Measurements from ENCODE around the gene ZFHX2.
"Not testable (repeated sequence)": the region's sequence is repeated elsewhere in the genome, so short reads cannot be mapped to it uniquely, and the experiment has no call there.

ZFHX2 gene

DNA sequence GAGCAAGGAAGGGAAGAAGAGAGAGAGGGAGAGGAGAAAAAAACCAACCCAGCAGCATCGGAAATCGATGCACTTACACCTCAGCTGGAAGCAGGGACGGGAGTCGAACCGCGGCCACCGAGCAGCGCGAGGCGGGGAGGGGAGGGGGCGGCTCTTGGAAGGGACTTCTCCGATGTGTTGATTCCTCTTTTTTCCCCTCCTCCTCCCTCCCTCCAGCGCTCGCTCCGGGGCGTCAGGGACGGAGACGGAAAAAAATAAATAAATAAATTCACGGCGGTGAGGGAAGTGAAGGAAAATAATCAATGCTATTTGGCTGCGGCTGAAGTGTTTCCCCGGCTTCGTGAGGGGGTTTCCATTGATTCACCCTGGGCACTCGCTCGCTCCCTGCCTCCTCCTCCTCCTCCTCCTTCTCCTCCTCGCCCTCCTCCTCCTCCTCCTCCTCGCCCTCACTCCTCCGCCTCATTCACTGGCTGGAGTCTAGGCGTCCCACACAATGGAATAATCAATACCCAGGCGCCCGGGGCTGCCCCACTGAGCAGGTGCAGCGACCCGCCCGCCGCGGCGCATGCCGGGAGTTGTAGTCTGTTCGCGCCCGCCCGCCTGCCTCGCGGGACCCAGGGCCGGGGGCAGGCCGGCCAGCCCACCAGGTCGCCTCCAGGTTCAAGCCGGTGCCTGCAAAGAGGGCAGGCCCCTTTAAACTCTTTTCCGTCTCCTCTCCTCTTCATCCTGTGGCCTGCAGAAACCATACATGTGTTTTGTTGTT is at the start of gene ZFHX2:
TSS of gene ZFHX2 (minus strand) at position 500 of the 763 bp plus-strand sequence. CDS start 16,440 bp downstream, outside the sequence.
- peak; percentile 69 to 75 for DNase-seq

GRCh38 chr14:23600806-23601205 is 49.2 kb upstream of the ZFHX2 start:
- no peak for DNase-seq

DNA sequence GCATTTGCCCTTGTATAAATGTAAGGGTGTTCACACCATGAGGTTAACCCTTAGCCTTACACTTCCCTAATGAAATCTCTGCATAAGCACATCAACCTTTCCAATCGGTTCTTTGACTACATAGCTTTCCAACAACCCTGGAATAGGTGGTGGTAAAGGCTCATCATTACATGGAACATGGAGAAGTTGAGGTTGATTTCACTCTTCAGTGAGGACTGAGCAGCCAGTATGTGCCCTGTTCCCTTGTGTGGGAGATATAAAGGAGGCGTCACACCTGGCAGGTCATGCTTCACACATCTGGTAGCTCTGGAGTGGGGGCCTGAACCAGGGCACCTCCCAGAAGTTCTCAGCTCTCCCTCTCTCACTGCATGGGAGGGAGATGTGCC is 48.8 kb upstream of the ZFHX2 start:
- DNase-seq = no peak

- not testable (repeated sequence) for DNase-seq
Measured at GRCh38 chr14:23594191-23594590, 42.6 kb upstream of the ZFHX2 start.

GRCh38 chr14:23590198-23590597 is 38.6 kb upstream of the ZFHX2 start:
- DNase-seq = no peak

DNA sequence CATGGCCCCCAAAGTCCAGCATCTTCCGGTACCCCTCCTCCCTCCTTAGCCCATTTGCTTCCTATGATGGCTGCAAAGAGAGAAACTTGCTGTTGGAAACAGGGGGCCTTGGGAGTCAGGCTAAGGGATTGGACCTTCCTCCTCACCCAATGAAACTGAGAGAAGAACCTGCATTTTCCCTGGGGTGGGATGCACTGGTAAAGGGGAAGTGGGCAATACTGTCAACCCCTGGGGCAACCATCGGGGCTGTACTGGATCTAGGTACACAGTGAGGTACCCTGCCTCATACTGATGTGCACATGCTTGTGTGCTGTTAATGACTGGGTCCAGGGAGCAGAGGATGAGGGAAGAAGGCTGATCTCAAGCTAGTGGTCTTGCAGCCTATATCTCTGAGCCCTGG is 38.0 kb upstream of the ZFHX2 start:
- DNase-seq = no peak

DNA sequence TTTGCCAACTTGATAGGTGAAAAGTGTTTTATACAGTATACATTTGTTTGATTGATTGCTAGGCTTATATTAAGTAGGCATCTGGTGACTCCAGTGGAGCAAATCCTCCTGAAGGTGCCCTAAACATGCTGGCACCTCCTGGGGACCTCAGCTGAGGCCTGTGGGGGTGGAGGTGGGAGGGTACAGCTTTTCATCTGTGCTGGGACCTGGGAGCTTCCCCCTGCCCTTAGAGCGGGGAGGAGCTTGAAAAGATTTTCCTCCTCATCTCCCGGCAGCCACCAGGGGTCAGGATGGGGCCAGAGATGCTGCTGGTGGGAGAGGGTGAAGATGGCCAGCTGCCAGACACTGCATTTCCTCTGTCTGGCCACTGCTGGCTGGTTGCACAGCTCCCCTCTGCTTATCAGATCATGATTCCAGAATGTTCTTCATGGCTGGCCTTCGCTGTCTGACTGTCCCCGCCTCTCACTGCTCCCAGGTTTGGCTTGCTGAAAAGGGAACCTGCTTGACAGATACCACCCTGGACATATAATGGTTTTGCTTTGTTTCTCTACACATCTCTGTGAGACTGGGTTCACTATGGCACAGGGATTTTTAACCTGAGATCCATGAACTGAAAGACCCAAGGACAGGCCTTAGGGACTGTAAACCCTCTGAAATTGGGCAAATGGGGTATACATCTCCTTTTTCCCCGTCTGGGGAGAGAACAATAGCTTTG is 37.5 kb upstream of the ZFHX2 start:
- DNase-seq = peak; percentile 86 to 89

- not testable (repeated sequence) for DNase-seq
Measured at GRCh38 chr14:23584527-23585203, 33.1 kb upstream of the ZFHX2 start.

- DNase-seq = not testable (repeated sequence)
Measured at GRCh38 chr14:23583761-23584526, 32.4 kb upstream of the ZFHX2 start.

DNA sequence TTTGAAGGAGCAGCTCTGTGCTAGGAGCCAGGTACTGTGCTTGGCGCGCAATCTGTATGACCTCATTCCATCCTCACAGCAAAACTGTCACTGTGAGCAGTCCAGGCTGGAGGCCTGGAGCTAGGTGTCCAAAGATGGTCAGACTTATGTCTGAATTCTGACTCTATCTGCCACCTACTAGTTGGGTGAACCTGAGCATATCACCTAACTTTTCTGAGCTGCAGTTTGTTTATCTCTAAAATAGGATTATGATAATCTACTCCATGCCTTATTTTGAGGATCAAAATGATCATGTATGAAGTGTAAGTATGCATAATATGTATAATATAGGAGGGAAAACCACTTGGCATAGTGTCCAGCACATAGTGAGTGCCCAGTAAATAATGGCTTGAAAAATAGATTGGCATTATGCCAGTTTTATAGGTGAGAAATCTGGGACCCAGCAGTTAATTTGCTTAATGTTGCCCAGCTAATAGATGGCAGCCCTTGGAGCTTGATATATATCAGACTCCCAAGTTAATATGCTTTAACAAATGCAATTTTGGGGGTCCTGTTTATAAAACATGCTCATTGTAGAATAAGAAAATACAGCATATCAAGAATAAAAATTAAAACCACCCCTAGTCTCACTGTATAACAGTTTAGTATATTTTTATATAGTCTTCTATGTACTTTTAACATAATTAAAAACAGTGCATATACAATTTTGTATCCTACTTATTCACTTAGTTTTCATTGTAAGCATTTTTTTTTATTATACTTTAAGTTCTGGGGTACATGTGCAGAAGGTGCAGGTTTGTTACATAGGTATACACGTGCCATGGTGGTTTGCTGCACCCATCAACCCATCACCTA is 31.6 kb upstream of the ZFHX2 start:
- no peak for DNase-seq

- no peak for DNase-seq
Measured at GRCh38 chr14:23580948-23581281, 29.4 kb upstream of the ZFHX2 start.

GRCh38 chr14:23580152-23580926 is 28.8 kb upstream of the ZFHX2 start:
- DNase-seq = no peak

- DNase-seq = no peak
Measured at GRCh38 chr14:23579739-23580138, 28.2 kb upstream of the ZFHX2 start.

- DNase-seq = no peak
Measured at GRCh38 chr14:23579311-23579630, 27.7 kb upstream of the ZFHX2 start.

GRCh38 chr14:23578560-23579310 is 27.2 kb upstream of the ZFHX2 start, which contains the start of gene JPH4:
Gene JPH4 (minus strand): TSS chr14:23578790. CDS start chr14:23577453, 1,337 bp downstream.
- no peak for DNase-seq

DNA sequence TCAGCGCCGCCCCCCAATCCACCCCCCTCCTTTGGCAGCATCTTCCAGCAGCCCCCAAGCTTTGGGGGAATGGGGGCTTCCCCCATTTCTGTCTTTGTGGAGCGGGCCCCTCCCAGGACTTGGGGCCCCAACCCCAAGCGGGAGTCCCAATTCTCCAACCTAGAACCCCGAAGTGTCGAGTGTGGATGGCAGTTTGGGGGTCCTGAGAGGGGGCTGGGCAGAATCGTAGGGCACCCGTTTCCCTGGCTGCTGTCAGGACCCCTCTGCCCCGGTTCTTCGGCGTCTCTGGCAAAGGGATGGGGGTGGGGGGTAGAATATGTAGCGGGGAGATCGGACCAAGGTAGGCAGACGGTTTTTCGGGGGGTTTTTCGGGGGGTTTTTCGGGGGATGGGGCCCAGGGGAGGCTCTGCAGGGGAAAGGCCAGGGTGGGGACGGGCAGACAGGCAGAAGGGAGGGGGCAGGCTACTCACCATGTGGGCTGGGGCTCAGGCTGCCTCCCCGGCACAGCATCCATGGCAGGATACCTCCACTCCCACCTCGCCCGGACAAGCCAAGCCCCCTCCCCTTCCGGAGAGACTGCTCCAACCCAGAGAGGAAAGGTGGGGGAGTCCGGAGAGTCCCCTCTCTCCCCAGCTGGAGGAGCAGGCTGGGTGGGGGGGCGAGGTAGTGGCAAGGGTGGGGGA is 26.3 kb upstream of the ZFHX2 start:
- DNase-seq = no peak

DNA sequence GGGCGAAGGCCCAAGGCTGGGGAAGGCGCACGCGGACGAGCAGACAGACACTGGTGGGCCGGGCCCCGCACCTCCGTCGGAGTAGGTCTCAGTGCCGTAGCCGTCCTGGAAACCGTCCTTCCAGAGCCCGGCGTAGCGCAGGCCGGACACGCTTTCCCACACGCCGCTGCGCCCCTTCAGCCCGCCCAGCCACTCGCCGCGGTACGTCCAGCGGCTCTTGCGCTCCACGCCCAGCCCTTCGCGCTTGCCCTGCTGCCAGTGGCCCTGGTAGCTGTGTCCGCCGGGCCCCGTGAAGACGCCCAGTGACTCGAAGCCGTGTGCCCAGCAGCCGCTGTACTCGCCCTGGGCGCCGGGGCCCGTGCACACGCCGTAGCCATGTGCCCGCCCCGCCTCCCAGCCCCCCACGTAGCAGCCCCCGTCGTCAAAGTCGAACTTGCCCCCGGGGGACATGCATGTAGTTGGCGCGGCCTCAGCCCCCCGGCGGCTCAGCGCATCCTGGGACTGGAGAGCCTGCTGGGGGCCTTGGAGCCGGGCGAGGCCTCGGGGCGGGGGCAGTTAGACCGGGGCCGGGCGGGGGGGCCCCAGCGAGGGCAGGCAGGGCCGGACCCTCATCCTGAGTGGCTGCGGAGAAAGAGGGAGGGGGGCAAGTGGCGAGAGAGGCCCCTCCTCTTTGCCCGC is 25.6 kb upstream of the ZFHX2 start:
- no peak for DNase-seq

DNA sequence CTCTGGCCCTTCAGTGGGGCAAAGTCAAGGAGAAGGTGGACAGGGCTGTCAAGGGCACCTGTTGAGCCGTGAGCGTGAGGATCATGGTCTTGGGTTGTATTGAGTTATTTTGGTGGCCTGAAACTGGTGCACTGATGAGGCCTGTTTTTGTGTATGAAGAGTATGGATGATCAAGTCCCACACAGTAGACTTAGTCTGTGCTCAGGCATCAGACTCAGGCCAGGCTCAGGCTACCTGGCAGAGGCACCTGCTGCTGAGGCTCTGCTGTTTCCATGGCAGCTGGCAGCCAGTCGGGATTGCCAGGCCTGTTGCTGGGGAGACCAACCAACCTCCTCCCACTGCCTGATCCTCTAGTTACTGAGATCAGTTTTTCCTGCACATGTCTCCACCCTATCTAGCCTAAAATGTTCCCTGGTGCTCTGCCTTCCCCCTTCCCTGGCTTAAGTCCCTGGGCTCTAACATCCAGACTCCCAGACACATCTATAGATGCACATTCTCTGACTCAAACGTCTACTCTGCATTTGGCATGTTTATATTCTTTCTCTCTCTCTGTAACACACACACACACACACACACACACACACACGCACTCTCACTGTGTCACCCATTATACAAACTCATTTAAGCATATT is 21.9 kb upstream of the ZFHX2 start:
- no peak for DNase-seq

GRCh38 chr14:23572836-23573235 is 21.3 kb upstream of the ZFHX2 start:
- DNase-seq = peak in 1 of 2 experiments; percentile 15
